HG02642 (cell line): ENCODE results near the gene SERPINA3.
"Not testable (repeated sequence)": the region's sequence is repeated elsewhere in the genome, so short reads cannot be mapped to it uniquely, and the experiment has no call there.

Source experiments
- ATAC-seq: cut with Tn5 transposase; IDR thresholded peaks from one replicate; pipeline ENCODE4 v1.9.1; 2021; ENCODE audit warnings: mild to moderate bottlenecking; ENCODE audit not compliant: unreplicated experiment, poor library complexity

Gene SERPINA3

GRCh38 chr14:94583557-94583956, 28.6 kb upstream of the SERPINA3 start:
- ATAC-seq = no peak

- no peak for ATAC-seq
Measured at GRCh38 chr14:94584591-94585280, 27.5 kb upstream of the SERPINA3 start.

- no peak for ATAC-seq
Measured at GRCh38 chr14:94586635-94587034, 25.6 kb upstream of the SERPINA3 start.

- no peak for ATAC-seq
Measured at GRCh38 chr14:94588311-94588710, 23.9 kb upstream of the SERPINA3 start.

- ATAC-seq = no peak
Measured at GRCh38 chr14:94591073-94591472, 21.1 kb upstream of the SERPINA3 start.

GRCh38 chr14:94591871-94592270, 20.3 kb upstream of the SERPINA3 start:
- ATAC-seq = no peak

- ATAC-seq = no peak
Measured at GRCh38 chr14:94592457-94592856, 19.7 kb upstream of the SERPINA3 start.

- no peak for ATAC-seq
Measured at GRCh38 chr14:94593376-94593748, 18.8 kb upstream of the SERPINA3 start.

- no peak for ATAC-seq
Measured at GRCh38 chr14:94593749-94594431, 18.3 kb upstream of the SERPINA3 start.

GRCh38 chr14:94594441-94594840, 17.8 kb upstream of the SERPINA3 start:
- ATAC-seq = no peak

GRCh38 chr14:94595912-94596311, 16.3 kb upstream of the SERPINA3 start:
- ATAC-seq = no peak

- no peak for ATAC-seq
Measured at GRCh38 chr14:94596361-94596760, 15.8 kb upstream of the SERPINA3 start.

- no peak for ATAC-seq
Measured at GRCh38 chr14:94597788-94598187, 14.4 kb upstream of the SERPINA3 start.

- no peak for ATAC-seq
Measured at GRCh38 chr14:94598506-94598815, 13.7 kb upstream of the SERPINA3 start.

GRCh38 chr14:94598816-94599655, 13.2 kb upstream of the SERPINA3 start:
- no peak for ATAC-seq

GRCh38 chr14:94599656-94600004, 12.6 kb upstream of the SERPINA3 start:
- no peak for ATAC-seq

GRCh38 chr14:94600148-94600545, 12.0 kb upstream of the SERPINA3 start:
- no peak for ATAC-seq

GRCh38 chr14:94601884-94602391, 10.3 kb upstream of the SERPINA3 start:
- ATAC-seq = no peak

GRCh38 chr14:94602722-94603121, 9.5 kb upstream of the SERPINA3 start:
- no peak for ATAC-seq

GRCh38 chr14:94605361-94605760, 6.8 kb upstream of the SERPINA3 start:
- ATAC-seq = no peak

GRCh38 chr14:94608966-94609365, 3.2 kb upstream of the SERPINA3 start:
- ATAC-seq = not testable (repeated sequence)
